ENCODE measurements around the gene EFCAB6.

- TF ChIP-seq EP300 (IDR thresholded peaks at IDR 0.05; ENCODE audit: low read depth) (no peak), CTCF (IDR thresholded peaks at IDR 0.05) (no peak)
Measured at GRCh38 chr22:43777286-43777685, 34.8 kb downstream of the EFCAB6 start.

All from transverse colon (tissue), 3 donors.